ENCODE results near the gene AGPAT2. TPM values are rescaled to one million over a fixed set of nuclear protein-coding genes. Genes with fewer than 3 reads are reported as not detected.

AGPAT2 gene
- total RNA-seq, 1 experiment from 2014 or later = 79.4 TPM

DNA sequence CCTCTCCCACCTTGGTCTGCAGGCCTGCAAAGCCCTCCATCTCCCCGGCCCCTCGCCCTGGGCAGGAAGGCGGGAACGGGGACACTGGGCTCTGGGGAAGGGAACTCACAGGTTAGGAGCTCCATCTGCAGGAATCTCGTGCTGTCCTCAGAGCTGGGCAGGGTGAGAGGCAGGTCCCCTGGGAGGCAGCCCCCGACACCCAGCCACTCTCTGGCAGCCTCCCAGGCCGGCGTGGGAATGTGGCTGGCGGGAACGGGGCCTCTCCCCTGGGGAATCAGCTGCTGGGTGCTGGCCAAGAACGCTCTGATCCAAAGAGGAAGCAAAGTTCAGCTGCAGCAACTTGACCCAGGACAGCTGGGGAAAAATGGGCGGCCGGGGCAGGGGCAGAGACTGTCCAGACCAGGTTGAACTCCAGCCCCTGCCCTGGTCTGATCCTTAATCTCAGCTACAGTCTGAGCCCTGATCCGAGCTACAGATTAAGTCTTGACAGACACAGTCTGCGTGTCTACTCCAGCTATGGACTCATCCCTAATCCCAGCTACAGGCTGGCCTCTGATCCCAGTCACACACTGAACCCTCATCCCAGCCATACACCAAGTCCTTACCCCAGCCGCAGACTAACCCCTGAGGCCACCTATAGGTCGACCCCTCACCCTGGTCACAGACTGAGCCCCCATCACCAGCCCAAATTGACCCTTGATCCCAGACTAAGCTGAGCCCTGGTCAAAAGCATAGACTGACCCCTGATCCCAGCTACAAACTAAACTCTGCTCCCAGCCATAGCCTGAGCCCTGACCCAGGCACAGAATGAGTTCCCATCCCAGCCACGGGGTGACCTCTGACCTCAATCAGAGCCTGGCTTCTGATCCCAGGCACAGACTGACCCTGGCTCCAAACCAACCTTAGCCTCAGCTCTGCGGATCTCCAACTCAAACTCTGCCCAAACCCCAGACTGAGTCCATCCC, 61.9 kb downstream of the AGPAT2 start:
- peak; percentile 76 for DNase-seq (ENCODE audit: low spot score)

DNA sequence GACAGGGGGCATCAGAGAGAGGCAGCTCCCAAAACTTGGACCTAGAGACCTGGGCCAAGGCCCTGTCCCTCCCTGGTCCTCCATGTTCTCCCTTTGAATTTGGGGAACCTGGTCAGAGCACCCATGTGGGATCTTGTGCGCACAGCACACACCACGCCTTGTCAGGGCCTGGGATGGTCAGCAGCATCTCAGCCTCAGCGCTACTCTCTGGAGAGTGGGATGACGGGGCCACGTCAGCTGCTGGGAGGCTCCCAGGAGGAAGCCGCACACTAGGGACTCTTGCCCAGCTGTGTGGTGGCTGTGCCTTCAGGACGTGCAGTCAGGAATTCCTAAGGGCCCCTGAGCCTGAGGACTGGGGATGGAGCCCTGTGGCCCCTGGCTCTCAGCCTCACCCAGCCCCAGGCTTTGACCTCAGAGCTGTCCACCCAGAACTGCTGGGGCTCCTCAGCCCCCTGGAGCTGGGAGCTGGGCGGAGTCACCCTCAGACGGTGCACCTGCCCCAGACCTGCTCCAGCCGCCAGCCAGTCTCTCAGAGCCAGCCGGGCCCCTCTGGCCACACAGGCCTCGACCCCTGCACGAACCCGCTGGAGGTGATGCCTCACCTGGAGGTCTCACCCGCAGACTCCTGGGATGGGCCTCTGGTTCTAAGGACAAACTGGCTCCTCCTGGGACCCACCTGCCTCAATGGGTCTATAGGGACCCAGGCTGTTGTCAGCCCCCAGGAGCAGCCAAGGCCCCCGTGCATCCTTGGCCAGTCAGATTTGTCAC, 62.9 kb downstream of the AGPAT2 start:
- peak; percentile 51 for DNase-seq (ENCODE audit: low spot score)

DNA sequence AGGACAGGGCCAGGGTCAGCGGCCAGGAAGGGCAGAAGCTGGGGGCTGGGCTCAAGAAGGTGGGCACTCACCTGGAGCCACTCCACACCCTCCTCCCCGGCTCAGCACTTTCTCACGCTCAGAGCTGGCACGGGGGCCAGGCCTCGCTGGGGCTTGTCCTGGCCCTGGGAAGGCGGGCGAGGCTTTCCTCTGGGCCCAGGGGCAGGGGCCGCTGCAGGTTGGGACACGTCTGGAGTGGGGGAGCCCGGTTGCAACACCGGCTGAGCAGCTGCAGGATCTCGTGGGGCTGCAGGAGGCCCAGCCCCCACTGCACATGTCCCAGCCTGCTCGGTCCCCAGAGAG, 63.4 kb downstream of the AGPAT2 start:
- DNase-seq (ENCODE audit: low spot score) = no peak

Other genes starting within 250 kb of the AGPAT2 start
- gene INPP5E, start 247.6 kb downstream of the AGPAT2 start, total RNA-seq (2014; rRNA removed; shearing (Covaris generic)) = 16.6 and 17.6 TPM in 2 replicates
- 35.0 and 46.3 TPM in 2 replicates for gene SEC16A, start 204.4 kb downstream of the AGPAT2 start, total RNA-seq (2014; rRNA removed; shearing (Covaris generic))
- 22.2 and 23.3 TPM in 2 replicates for gene NOTCH1, start 141.4 kb downstream of the AGPAT2 start, total RNA-seq (2014; rRNA removed; shearing (Covaris generic))
- 110 and 127 TPM in 2 replicates for gene EGFL7, start 24.5 kb downstream of the AGPAT2 start, total RNA-seq (2014; rRNA removed; shearing (Covaris generic))
- 16.0 and 16.7 TPM in 2 replicates for gene DIPK1B, start 25.1 kb upstream of the AGPAT2 start, total RNA-seq (2014; rRNA removed; shearing (Covaris generic))
- not detected in 2 replicates for gene LCN10, start 55.5 kb upstream of the AGPAT2 start, total RNA-seq (2014; rRNA removed; shearing (Covaris generic))
- gene LCN6, start 61.1 kb upstream of the AGPAT2 start, total RNA-seq (2014; rRNA removed; shearing (Covaris generic)) = not detected in 2 replicates
- not detected in 2 replicates for gene LCN8, start 70.8 kb upstream of the AGPAT2 start, total RNA-seq (2014; rRNA removed; shearing (Covaris generic))
- gene LCN15, start 77.1 kb upstream of the AGPAT2 start, total RNA-seq (2014; rRNA removed; shearing (Covaris generic)) = not detected in 2 replicates
- 74.4 and 101 TPM in 2 replicates for gene TMEM141, start 103.9 kb upstream of the AGPAT2 start, total RNA-seq (2014; rRNA removed; shearing (Covaris generic))
- 0.45 and 0.55 TPM in 2 replicates for gene CCDC183, start 108.9 kb upstream of the AGPAT2 start, total RNA-seq (2014; rRNA removed; shearing (Covaris generic))
- 138 and 144 TPM in 2 replicates for gene RABL6, start 120.5 kb upstream of the AGPAT2 start, total RNA-seq (2014; rRNA removed; shearing (Covaris generic))
- 1.8 and 2.1 TPM in 2 replicates for gene AJM1, start 155.0 kb upstream of the AGPAT2 start, total RNA-seq (2014; rRNA removed; shearing (Covaris generic))
- 119 and 151 TPM in 2 replicates for gene PHPT1, start 162.0 kb upstream of the AGPAT2 start, total RNA-seq (2014; rRNA removed; shearing (Covaris generic))
- gene MAMDC4, start 164.9 kb upstream of the AGPAT2 start, total RNA-seq (2014; rRNA removed; shearing (Covaris generic)) = 7.3 and 8.0 TPM in 2 replicates
- 882 and 886 TPM in 2 replicates for gene EDF1, start 178.9 kb upstream of the AGPAT2 start, total RNA-seq (2014; rRNA removed; shearing (Covaris generic))
- gene TRAF2, start 199.1 kb upstream of the AGPAT2 start, total RNA-seq (2014; rRNA removed; shearing (Covaris generic)) = 20.9 and 28.4 TPM in 2 replicates